ENCODE data around the gene QRFP. TPM values are rescaled to one million over a fixed set of nuclear protein-coding genes. Genes with fewer than 3 reads are reported as not detected.
A peak's percentile ranks its signal among the peaks of the same experiment; 100 is the strongest.

QRFP gene
- total RNA-seq, 1 donor = not detected

- no peak for TF ChIP-seq CTCF (IDR thresholded peaks at IDR 0.05; ENCODE audit: extremely low read depth, low read depth, low read length)
- H3K36me3 ChIP-seq (ENCODE audit: insufficient read depth, low read length) = peaks cover 93% of the 10 kb centered on the region
Measured at GRCh38 chr9:130881516-130881915, 15.1 kb downstream of the QRFP start.

GRCh38 chr9:130880599-130881220 lies 15.9 kb downstream of the QRFP start:
- no peak for TF ChIP-seq CTCF (IDR thresholded peaks at IDR 0.05; ENCODE audit: extremely low read depth, low read depth, low read length)
- DNase-seq (ENCODE audit: insufficient read length, low spot score, missing footprints) = no peak
- Histone ChIP-seq H3K9me3 (ENCODE audit: low read depth, low read length) (no peaks in the 10 kb centered on the region), H2AFZ (ENCODE audit: low read length) (no peak overlapping the region), H4K20me1 (ENCODE audit: insufficient read depth, low read length) (peaks cover 48% of the 10 kb centered on the region), H3K27ac (ENCODE audit: low read depth, low read length) (no peak overlapping the region), H3K27me3 (ENCODE audit: insufficient read depth, low read length) (no peaks in the 10 kb centered on the region), H3K4me3 (ENCODE audit: insufficient read depth, low read length) (no peak overlapping the region), H3K4me1 (ENCODE audit: insufficient read depth, low read length) (no peaks in the 10 kb centered on the region), H3K79me2 (ENCODE audit: insufficient read depth, low read length) (peaks cover 37% of the 10 kb centered on the region), H3K36me3 (ENCODE audit: insufficient read depth, low read length) (peaks cover 89% of the 10 kb centered on the region), H3K4me2 (ENCODE audit: insufficient read depth, low read length) (no peak overlapping the region)

More at GRCh38 chr9:130881516-130881915, 15.1 kb downstream of the QRFP start:
- Histone ChIP-seq H3K9me3 (ENCODE audit: low read depth, low read length) (no peaks in the 10 kb centered on the region), H3K4me3 (ENCODE audit: insufficient read depth, low read length) (no peak overlapping the region), H3K27me3 (ENCODE audit: insufficient read depth, low read length) (no peaks in the 10 kb centered on the region), H3K27ac (ENCODE audit: low read depth, low read length) (no peak overlapping the region), H3K4me1 (ENCODE audit: insufficient read depth, low read length) (no peaks in the 10 kb centered on the region), H3K4me2 (ENCODE audit: insufficient read depth, low read length) (no peak overlapping the region), H4K20me1 (ENCODE audit: insufficient read depth, low read length) (peaks cover 52% of the 10 kb centered on the region), H3K79me2 (ENCODE audit: insufficient read depth, low read length) (peaks cover 43% of the 10 kb centered on the region), H2AFZ (ENCODE audit: low read length) (no peak overlapping the region)
- no peak for DNase-seq (ENCODE audit: insufficient read length, low spot score, missing footprints)

- Histone ChIP-seq H3K9me3 (ENCODE audit: low read depth, low read length) (no peaks in the 10 kb centered on the region), H3K4me2 (ENCODE audit: insufficient read depth, low read length) (no peak overlapping the region), H4K20me1 (ENCODE audit: insufficient read depth, low read length) (peaks cover 45% of the 10 kb centered on the region), H3K27me3 (ENCODE audit: insufficient read depth, low read length) (no peaks in the 10 kb centered on the region), H3K79me2 (ENCODE audit: insufficient read depth, low read length) (peaks cover 36% of the 10 kb centered on the region), H3K36me3 (ENCODE audit: insufficient read depth, low read length) (peaks cover 88% of the 10 kb centered on the region), H3K4me3 (ENCODE audit: insufficient read depth, low read length) (no peak overlapping the region), H3K4me1 (ENCODE audit: insufficient read depth, low read length) (no peaks in the 10 kb centered on the region), H3K27ac (ENCODE audit: low read depth, low read length) (no peak overlapping the region), H2AFZ (ENCODE audit: low read length) (no peak overlapping the region)
- TF ChIP-seq CTCF (IDR thresholded peaks at IDR 0.05; ENCODE audit: extremely low read depth, low read depth, low read length) = no peak
- peak; percentile 25 for DNase-seq (ENCODE audit: insufficient read length, low spot score, missing footprints)
Measured at GRCh38 chr9:130879863-130880411, 16.7 kb downstream of the QRFP start.

GRCh38 chr9:130878295-130878694 lies 18.3 kb downstream of the QRFP start:
- Histone ChIP-seq H3K4me2 (ENCODE audit: insufficient read depth, low read length) (no peak overlapping the region), H3K36me3 (ENCODE audit: insufficient read depth, low read length) (peaks cover 90% of the 10 kb centered on the region), H3K79me2 (ENCODE audit: insufficient read depth, low read length) (peaks cover 51% of the 10 kb centered on the region), H3K9me3 (ENCODE audit: low read depth, low read length) (no peaks in the 10 kb centered on the region), H3K4me3 (ENCODE audit: insufficient read depth, low read length) (no peak overlapping the region), H3K27me3 (ENCODE audit: insufficient read depth, low read length) (no peaks in the 10 kb centered on the region), H4K20me1 (ENCODE audit: insufficient read depth, low read length) (peaks cover 53% of the 10 kb centered on the region), H3K4me1 (ENCODE audit: insufficient read depth, low read length) (no peaks in the 10 kb centered on the region), H2AFZ (ENCODE audit: low read length) (no peak overlapping the region), H3K27ac (ENCODE audit: low read depth, low read length) (no peak overlapping the region)
- no peak for TF ChIP-seq CTCF (IDR thresholded peaks at IDR 0.05; ENCODE audit: extremely low read depth, low read depth, low read length)
- peak; percentile 22 for DNase-seq (ENCODE audit: insufficient read length, low spot score, missing footprints)

All from osteoblast (primary cell).